Kidney epithelial cell (primary cell): ENCODE results near the gene FGFR3. TPM values are rescaled to one million over a fixed set of nuclear protein-coding genes. Genes with fewer than 3 reads are reported as not detected.
A peak's percentile ranks its signal among the peaks of the same experiment; 100 is the strongest.

Source experiments
- DNase-seq: peaks from one replicate; pipeline ENCODE4 v3.0.0-alpha.2; 2010; ENCODE audit warnings: low read depth
- H3K27me3 ChIP-seq: 2 replicates; pipeline ENCODE4 v1.6.0; 2011; ENCODE audit warnings: low read length; ENCODE audit not compliant: control insufficient read depth, insufficient read depth
- H3K36me3 ChIP-seq: 2 replicates; pipeline ENCODE4 v1.5.1; 2011; ENCODE audit warnings: low read length; ENCODE audit not compliant: control insufficient read depth, insufficient read depth
- H3K4me3 ChIP-seq: 2 replicates; pipeline ENCODE4 v1.5.1; 2011; ENCODE audit warnings: low read depth, mild to moderate bottlenecking, control low read depth, low read length
- total RNA-seq: library from RNA; depleted of rRNA; stranded (reverse); fragments of >200 nt; gene quantifications from 2 replicates; pipeline ENCODE4 v1.2.3, GENCODE V29; 2015
- TF ChIP-seq, protein P1 (sequence below): IDR thresholded peaks from 2 replicates; pipeline ENCODE4 v1.5.1; 2011; ENCODE audit warnings: mild to moderate bottlenecking, moderate library complexity, low read length, control low read depth, inconsistent platforms; ENCODE audit not compliant: insufficient read depth, poor library complexity, severe bottlenecking

FGFR3 gene
- total RNA-seq: 2.1 and 3.2 TPM in 2 replicates

- Histone ChIP-seq H3K4me3 (peak within 1 kb of the TSS; percentile 41), H3K27me3 (peaks cover 58% of the 10 kb centered on the region), H3K36me3 (no peaks in the 10 kb centered on the region)
- TF ChIP-seq, protein P1, sequence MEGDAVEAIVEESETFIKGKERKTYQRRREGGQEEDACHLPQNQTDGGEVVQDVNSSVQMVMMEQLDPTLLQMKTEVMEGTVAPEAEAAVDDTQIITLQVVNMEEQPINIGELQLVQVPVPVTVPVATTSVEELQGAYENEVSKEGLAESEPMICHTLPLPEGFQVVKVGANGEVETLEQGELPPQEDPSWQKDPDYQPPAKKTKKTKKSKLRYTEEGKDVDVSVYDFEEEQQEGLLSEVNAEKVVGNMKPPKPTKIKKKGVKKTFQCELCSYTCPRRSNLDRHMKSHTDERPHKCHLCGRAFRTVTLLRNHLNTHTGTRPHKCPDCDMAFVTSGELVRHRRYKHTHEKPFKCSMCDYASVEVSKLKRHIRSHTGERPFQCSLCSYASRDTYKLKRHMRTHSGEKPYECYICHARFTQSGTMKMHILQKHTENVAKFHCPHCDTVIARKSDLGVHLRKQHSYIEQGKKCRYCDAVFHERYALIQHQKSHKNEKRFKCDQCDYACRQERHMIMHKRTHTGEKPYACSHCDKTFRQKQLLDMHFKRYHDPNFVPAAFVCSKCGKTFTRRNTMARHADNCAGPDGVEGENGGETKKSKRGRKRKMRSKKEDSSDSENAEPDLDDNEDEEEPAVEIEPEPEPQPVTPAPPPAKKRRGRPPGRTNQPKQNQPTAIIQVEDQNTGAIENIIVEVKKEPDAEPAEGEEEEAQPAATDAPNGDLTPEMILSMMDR: no peak
- no peak for DNase-seq
These were observed at the start of gene FGFR3 for GRCh38 chr4:1792832-1793495. FGFR3 (plus strand) TSS chr4:1793293; CDS start chr4:1793935, 642 bp downstream.

DNA sequence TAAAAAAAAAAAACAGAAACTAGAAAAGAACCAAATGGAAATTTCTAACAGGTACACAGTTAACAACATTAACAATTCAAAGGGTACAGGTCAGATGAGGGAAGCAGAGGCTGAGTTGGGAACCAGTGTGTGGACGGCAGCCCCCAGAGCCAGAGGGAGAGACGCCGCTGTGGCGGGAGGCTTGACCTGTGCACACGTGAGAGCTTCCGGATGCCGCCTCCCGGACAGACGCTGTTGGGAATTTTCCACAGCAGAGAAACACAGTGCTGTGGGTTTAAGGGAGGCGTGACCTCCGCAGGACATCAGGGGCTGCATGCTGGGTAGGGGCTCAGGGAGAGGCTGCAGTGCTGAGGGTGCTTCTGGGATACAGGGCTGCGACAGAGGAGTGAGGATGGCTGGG is 49.5 kb upstream of the FGFR3 start:
- DNase-seq: no peak
- H3K36me3 ChIP-seq: no peaks in the 10 kb centered on the region
- H3K4me3 ChIP-seq: no peak overlapping the region
- H3K27me3 ChIP-seq: peaks cover 7% of the 10 kb centered on the region
- TF ChIP-seq, protein P1: no peak

- no peaks in the 10 kb centered on the region for H3K36me3 ChIP-seq
- no peak overlapping the region for H3K4me3 ChIP-seq
- TF ChIP-seq, protein P1: no peak
- no peak for DNase-seq
- peaks cover 8% of the 10 kb centered on the region for H3K27me3 ChIP-seq
These were observed 49.1 kb upstream of the FGFR3 start for GRCh38 chr4:1743975-1744374.

GRCh38 chr4:1744552-1744951 is 48.5 kb upstream of the FGFR3 start:
- no peak for DNase-seq

DNA sequence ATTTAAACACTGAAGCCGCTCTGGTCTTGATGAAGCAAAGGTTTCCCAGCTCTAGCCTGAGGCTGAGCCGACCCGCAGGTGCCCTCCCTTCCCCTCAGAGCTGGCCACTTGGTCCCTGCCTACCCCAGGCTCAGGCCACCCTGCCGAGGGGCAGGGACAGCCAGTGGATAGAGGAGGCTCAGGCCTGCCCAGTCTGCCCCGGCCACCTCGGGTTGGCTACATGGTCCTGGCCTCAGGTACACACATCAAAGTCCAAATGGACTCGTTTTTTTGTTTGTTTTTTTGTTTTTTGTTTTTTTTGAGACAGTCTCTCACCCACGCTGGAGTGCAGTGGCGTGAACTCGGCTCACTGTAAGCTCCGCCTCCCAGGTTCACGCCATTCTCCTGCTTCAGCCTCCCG is 47.9 kb upstream of the FGFR3 start:
- DNase-seq: no peak
- Histone ChIP-seq H3K27me3 (peaks cover 8% of the 10 kb centered on the region), H3K36me3 (no peaks in the 10 kb centered on the region), H3K4me3 (no peak overlapping the region)
- TF ChIP-seq, protein P1: no peak

More at GRCh38 chr4:1744552-1744951, 48.5 kb upstream of the FGFR3 start:
- Histone ChIP-seq H3K36me3 (no peaks in the 10 kb centered on the region), H3K4me3 (no peak overlapping the region), H3K27me3 (peaks cover 8% of the 10 kb centered on the region)
- TF ChIP-seq, protein P1: no peak

DNA sequence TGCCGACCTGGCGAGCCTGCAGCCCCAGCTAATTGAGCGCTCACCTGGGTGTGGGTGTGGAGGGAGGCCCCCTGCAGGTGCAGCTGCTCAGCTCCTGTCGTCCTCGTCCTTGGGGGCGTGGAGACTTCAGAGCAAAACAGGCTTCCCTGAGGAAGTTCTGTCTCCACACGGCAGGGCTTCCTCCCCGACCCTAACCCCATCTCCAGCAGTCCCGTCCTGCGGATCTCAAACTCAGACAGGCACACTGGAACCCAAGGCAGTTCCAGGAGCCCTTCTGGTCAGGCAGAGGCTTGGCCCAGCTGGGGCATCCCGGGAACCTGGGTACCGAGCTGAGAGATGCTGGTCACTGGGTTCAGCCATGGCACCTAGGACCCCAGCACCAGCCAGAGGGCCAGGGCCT is 47.4 kb upstream of the FGFR3 start:
- H3K27me3 ChIP-seq: peaks cover 8% of the 10 kb centered on the region
- TF ChIP-seq, protein P1: no peak
- H3K4me3 ChIP-seq: no peak overlapping the region
- no peak for DNase-seq
- no peaks in the 10 kb centered on the region for H3K36me3 ChIP-seq
